ENCODE results near the gene NCOA1. TPM values are rescaled to one million over a fixed set of nuclear protein-coding genes. Genes with fewer than 3 reads are reported as not detected.

The NCOA1 gene
- total and polyA plus RNA-seq, 10 of the 15 experiments (the other 5 are each of a cell fraction or from before 2014, with no cell fraction given) = 1.8 to 35.6 (median 6.1) TPM

DNA sequence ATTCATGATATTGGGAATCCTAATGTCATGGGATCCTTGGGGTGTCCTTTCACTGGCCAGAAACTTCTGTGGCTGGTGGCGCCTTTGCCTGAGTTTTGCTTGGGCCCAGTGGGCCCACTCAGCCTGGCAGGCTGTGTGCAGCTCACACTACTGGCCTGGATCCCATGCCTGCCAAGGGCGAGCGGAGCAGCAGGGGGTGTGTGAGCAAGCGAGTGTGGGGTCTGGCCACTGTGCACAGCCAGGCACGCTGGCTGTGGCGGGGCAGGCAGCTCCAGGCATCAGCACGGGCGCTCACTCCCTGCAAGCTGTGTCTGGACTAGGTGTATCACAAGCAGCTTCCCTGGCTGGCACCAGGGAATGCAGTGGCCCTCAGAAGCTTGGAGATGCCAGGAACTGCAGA is 74.5 kb downstream of the NCOA1 start:
- intact Hi-C loops (cut with micrococcal nuclease; ENCODE audit: unreplicated experiment) (no loop called here), in situ Hi-C loops (cut with MboI) (no loop called here)
- DNase-seq (ENCODE audit: low read depth, low spot score) = no peak
- no peak for ATAC-seq
- RAD21 ChIA-PET (ENCODE audit: unreplicated experiment) = no interaction called here
- SMC1A ChIA-PET (ENCODE audit: uncharacterized antibody, unreplicated experiment) = interaction anchor here (1.0 to 1.5 kb wide), 2 partner anchors 9 to 13 kb away, joined by 3 read pairs; no protein-coding TSS in a partner anchor
- TF ChIP-seq CHD2 (IDR thresholded peaks at IDR 0.05; ENCODE audit: borderline replicate concordance, low read depth, low read length) = no peak
- no peak for TF ChIP-seq TCF3 (IDR thresholded peaks at IDR 0.05; ENCODE audit: borderline replicate concordance, insufficient read depth, low read depth, low read length)
- no peak for TF ChIP-seq MTA2 (IDR thresholded peaks at IDR 0.05; ENCODE audit: low read depth)
- TF ChIP-seq MXI1 (IDR thresholded peaks at IDR 0.05; ENCODE audit: low read depth, low read length) = no peak
- TF ChIP-seq RBBP5 (conservative IDR thresholded peaks at IDR 0.05) = no peak
- no peak for TF ChIP-seq CREM (IDR thresholded peaks at IDR 0.05; ENCODE audit: low read depth)
- no peak for TF ChIP-seq STAT1 (conservative IDR thresholded peaks at IDR 0.05)
- no peak for TF ChIP-seq PAX5 (IDR thresholded peaks at IDR 0.05; ENCODE audit: borderline replicate concordance, low read depth, low read length)
- Histone ChIP-seq H3K27ac (ENCODE audit: control insufficient read depth, insufficient read depth) (no peak overlapping the region), H3K79me2 (ENCODE audit: control insufficient read depth, insufficient read depth, low read length) (no peaks in the 10 kb centered on the region), H4K20me1 (ENCODE audit: control insufficient read depth, insufficient read depth) (no peaks in the 10 kb centered on the region), H3K36me3 (ENCODE audit: control insufficient read depth in 2 of 2, insufficient read depth in 2 of 2, low read length in 1 of 2) (peaks cover 0 to 9% of the 10 kb centered on the region in 2 experiments; a peak in 2 of 4 replicates), H3K4me1 (ENCODE audit: control insufficient read depth, insufficient read depth, low read length) (no peaks in the 10 kb centered on the region), H3K9me3 (replicated peaks; ENCODE audit: control insufficient read depth, insufficient read depth, low read length) (peaks cover 11% of the 10 kb centered on the region; the same call in 1 of the 3 replicates), H3K9ac (ENCODE audit: control insufficient read depth, insufficient read depth, low read length) (no peak overlapping the region), H2AFZ (ENCODE audit: control insufficient read depth, low read depth, low read length) (no peak overlapping the region), H3K27me3 (replicated peaks in 1 of 2; ENCODE audit: control insufficient read depth in 2 of 2, insufficient read depth in 2 of 2, low read length in 1 of 2) (no peaks in the 10 kb centered on the region), H3K4me3 (no peak overlapping the region), H3K4me2 (ENCODE audit: control insufficient read depth, insufficient read depth) (no peak overlapping the region)
- POLR2A ChIA-PET = no interaction called here
- CTCF ChIA-PET = interaction anchor here (0.9 kb wide), 1 partner anchor 25 kb away, joined by 3 read pairs; no protein-coding TSS in a partner anchor
- 98% methylated on average over 8 of the region's 8 CpGs for WGBS (ENCODE audit: insufficient coverage, insufficient replicate concordance, low lambda C conversion rate, missing lambda C conversion rate)
- BruUV-seq (replicated peaks) = no TSS peak
- FAIRE-seq = no peak

DNA sequence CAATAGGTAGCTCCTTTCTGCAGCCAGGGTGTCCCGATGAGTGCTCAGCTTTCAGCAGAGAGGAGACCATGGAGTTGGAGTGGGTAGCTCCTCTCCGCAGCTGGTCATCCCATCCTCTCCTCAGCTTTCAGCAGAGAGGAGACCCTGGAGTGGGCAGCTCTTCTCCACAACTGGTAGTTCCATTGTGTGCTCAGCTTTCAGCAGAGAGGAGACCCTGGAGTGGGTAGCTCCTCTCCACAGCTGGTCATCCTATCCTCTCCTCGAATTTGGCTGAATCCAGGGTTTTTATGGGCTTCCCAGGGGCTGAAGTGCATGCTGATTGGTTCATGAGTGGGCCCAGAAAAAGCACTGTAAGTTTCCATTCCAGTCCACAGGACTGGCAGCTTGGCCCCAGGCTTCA is 75.2 kb downstream of the NCOA1 start:
- intact Hi-C loops (cut with micrococcal nuclease; ENCODE audit: unreplicated experiment) = no loop called here
- ChIA-PET RAD21 (ENCODE audit: unreplicated experiment) (no interaction called here), POLR2A (no interaction called here), SMC1A (ENCODE audit: uncharacterized antibody, unreplicated experiment) (interaction anchor here (1.0 kb wide), 2 partner anchors 10 to 12 kb away, joined by 3 read pairs; no protein-coding TSS in a partner anchor), CTCF (interaction anchor here (0.9 kb wide), 1 partner anchor 24 kb away, joined by 3 read pairs; no protein-coding TSS in a partner anchor)
- peaks cover 0 to 9% of the 10 kb centered on the region in 2 experiments; a peak in 2 of 4 replicates for H3K36me3 ChIP-seq (ENCODE audit: control insufficient read depth in 2 of 2, insufficient read depth in 2 of 2, low read length in 1 of 2)
- in situ Hi-C loops (cut with MboI) = no loop called here
- BruUV-seq (replicated peaks) = no TSS peak
- DNase-seq (ENCODE audit: low read depth, low spot score) (no peak), ATAC-seq (no peak), FAIRE-seq (no peak)
- H3K4me3 ChIP-seq = no peak overlapping the region
- no peaks in the 10 kb centered on the region for H3K79me2 ChIP-seq (ENCODE audit: control insufficient read depth, insufficient read depth, low read length)
- H3K4me2 ChIP-seq (ENCODE audit: control insufficient read depth, insufficient read depth) = no peak overlapping the region
- H2AFZ ChIP-seq (ENCODE audit: control insufficient read depth, low read depth, low read length) = no peak overlapping the region
- H3K4me1 ChIP-seq (ENCODE audit: control insufficient read depth, insufficient read depth, low read length) = no peaks in the 10 kb centered on the region
- no peak for TF ChIP-seq ESRRA (IDR thresholded peaks at IDR 0.05; ENCODE audit: low read length)
- TF ChIP-seq, protein P1, sequence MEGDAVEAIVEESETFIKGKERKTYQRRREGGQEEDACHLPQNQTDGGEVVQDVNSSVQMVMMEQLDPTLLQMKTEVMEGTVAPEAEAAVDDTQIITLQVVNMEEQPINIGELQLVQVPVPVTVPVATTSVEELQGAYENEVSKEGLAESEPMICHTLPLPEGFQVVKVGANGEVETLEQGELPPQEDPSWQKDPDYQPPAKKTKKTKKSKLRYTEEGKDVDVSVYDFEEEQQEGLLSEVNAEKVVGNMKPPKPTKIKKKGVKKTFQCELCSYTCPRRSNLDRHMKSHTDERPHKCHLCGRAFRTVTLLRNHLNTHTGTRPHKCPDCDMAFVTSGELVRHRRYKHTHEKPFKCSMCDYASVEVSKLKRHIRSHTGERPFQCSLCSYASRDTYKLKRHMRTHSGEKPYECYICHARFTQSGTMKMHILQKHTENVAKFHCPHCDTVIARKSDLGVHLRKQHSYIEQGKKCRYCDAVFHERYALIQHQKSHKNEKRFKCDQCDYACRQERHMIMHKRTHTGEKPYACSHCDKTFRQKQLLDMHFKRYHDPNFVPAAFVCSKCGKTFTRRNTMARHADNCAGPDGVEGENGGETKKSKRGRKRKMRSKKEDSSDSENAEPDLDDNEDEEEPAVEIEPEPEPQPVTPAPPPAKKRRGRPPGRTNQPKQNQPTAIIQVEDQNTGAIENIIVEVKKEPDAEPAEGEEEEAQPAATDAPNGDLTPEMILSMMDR (IDR thresholded peaks at IDR 0.05 in 2 of 3, conservative IDR thresholded peaks at IDR 0.05 in 1 of 3; ENCODE audit: control insufficient read depth in 2 of 3, extremely low read depth in 1 of 3, insufficient read depth in 1 of 3, low read depth in 3 of 3, low read length in 3 of 3) = no peak
- TF ChIP-seq, protein P2, sequence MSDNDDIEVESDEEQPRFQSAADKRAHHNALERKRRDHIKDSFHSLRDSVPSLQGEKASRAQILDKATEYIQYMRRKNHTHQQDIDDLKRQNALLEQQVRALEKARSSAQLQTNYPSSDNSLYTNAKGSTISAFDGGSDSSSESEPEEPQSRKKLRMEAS (IDR thresholded peaks at IDR 0.05; ENCODE audit: low read depth, low read length) = no peak
- no peak for TF ChIP-seq IKZF2 (IDR thresholded peaks at IDR 0.05)
- TF ChIP-seq TCF3 (IDR thresholded peaks at IDR 0.05; ENCODE audit: borderline replicate concordance, insufficient read depth, low read depth, low read length) = no peak
- no peak for TF ChIP-seq YBX1 (IDR thresholded peaks at IDR 0.05)
- no peaks in the 10 kb centered on the region for H4K20me1 ChIP-seq (ENCODE audit: control insufficient read depth, insufficient read depth)
- 93% methylated on average over 3 of the region's 3 CpGs for WGBS (ENCODE audit: insufficient coverage, insufficient replicate concordance, low lambda C conversion rate, missing lambda C conversion rate)
- no peak overlapping the region for H3K9ac ChIP-seq (ENCODE audit: control insufficient read depth, insufficient read depth, low read length)
- H3K9me3 ChIP-seq (replicated peaks; ENCODE audit: control insufficient read depth, insufficient read depth, low read length) = peaks cover 11% of the 10 kb centered on the region; the same call in 1 of the 3 replicates
- no peaks in the 10 kb centered on the region for H3K27me3 ChIP-seq (replicated peaks in 1 of 2; ENCODE audit: control insufficient read depth in 2 of 2, insufficient read depth in 2 of 2, low read length in 1 of 2)
- no peak overlapping the region for H3K27ac ChIP-seq (ENCODE audit: control insufficient read depth, insufficient read depth)

All from GM12878 (cell line).